GM19351 (cell line): ENCODE measurements around the gene SYNJ2.

Source experiments
- ATAC-seq: cut with Tn5 transposase; IDR thresholded peaks from one replicate; pipeline ENCODE4 v1.9.1; 2021; ENCODE audit warnings: mild to moderate bottlenecking, moderate library complexity; ENCODE audit not compliant: unreplicated experiment

Gene SYNJ2

DNA sequence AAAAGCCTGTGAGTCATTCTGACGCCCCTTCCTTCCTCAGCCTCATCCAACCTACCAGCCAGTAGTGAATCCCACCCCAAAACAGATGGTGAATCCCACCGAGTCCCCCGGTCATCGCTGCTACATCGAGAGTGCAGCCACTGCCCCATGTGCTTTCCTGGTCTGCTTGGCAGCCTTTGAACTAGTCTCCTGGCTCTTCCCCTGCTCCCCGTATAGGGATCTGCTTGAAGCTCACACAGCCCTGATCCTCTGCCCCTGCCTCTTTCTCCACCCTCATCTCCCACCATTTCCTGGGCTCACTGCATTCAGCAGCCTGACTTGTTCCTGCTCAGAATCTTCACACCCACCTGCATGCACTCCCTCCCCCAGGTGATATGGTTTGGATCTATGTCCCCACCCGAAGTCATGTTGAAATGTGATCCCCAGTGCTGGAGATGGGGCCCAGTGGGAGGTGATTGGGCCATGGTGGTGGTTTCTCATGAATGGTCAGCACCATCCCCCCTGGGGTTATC lies 14.6 kb downstream of the SYNJ2 start:
- ATAC-seq = no peak

DNA sequence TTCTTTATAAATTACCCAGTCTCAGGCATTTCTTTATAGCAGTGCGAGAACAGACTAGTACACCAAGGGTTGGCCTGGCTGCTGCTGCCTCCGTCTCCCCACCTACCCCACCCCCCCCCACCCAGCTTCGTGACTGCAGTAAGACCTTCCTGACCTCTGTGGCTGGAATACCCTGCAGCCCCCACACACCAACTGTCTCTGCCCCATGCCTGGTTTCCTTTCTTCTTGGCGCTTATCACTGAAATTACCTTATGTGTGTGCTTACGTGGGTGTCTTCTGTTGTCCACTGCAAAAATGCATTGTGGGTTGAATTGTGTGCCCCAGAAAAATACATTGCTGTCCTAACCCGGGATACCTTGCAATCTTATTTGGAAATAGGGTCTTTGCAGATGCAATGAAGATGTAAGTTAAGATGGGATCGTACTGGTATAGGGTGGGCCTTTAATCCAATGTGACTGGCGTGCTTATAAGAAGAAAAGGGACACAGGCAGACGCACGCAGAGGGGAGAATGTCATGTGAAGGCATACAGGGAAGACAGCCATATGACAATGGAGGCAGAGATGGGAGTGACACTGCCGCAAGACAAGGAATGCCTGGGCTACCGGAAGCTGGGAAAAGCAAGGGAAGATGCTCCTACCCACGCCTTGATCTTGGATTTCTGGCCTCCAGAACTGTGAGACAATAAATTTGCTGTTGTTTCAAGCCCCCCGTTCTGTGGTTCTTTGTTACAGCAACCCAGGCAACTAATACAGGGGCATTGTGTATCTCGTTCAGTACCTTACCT lies 15.4 kb downstream of the SYNJ2 start:
- no peak for ATAC-seq

DNA sequence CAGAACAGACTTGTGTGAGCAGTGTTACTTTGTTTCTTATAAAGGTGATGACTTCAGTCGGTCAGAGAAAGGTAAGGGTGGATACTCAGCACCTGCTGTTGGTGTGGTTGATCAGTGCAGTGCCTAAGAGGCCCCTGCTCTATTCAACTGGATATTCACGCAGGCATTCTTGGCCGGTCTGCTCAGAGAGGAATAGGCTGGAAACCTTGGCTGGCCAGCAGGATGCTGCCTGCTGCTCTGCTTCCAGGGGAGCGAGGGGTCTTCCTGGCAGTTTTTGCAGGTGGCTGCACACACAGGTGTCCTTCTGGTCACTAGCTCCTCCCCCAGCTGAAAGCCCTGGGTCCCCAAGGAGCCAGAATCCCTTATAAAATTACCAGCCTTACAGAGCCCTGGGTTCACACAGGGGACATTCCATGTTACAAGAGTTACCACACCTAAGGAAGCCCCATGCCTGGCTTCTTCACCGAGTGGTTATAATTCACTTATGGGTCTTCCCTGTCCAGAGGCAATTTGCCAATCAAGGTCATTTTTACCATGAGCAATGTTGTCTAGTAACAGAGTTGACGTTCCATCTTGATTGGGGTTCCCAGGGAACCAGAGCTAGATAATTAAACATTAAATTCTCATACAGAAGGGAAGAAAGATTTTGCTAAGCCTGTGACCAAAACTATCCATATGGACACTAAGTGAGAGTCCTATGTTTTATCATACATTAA lies 16.4 kb downstream of the SYNJ2 start:
- ATAC-seq = no peak

GRCh38 chr6:157998707-157999167 lies 17.1 kb downstream of the SYNJ2 start:
- no peak for ATAC-seq

DNA sequence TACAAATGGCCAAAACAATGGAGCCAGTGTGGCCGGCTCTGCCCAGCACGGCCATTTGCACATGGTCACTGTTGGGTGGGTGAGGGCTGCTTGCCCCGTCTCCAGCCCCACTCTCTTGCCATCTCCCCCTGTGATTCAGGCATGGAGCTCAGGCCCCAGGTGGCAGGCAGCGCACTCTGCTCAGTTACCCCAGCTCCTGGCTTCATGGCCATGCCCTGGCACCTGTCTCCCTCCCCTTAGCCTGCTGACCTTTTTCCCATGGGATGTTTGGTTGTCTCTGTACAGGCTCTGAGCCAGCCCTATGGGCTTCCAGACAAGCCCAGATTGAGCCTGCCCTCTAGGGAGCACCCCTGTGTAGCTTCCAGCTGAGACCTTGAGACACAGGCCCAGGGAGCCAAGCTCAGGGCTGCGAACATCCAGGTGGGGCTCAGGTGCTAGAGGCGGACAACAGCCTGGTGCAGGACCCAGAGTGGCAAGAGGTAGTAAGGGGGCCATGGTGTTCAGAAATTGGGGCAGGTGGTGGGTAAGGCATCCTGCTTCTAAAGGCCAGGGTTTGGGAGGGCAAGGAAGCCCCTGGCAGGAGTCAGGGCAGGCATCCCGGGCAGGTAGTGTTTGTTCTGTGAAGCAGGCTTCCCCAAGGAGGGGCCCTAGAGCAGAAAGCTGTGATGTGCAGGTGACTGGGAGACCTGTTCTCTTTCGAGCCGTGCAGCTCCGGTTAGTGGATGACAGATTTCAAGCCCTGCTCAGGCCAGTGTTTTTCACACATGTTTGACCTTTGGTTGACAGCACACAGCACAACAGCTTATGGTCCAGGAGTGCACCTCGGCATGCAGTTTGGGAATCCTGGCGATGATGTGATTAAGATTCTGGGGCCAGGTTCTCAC lies 17.7 kb downstream of the SYNJ2 start:
- ATAC-seq = no peak

DNA sequence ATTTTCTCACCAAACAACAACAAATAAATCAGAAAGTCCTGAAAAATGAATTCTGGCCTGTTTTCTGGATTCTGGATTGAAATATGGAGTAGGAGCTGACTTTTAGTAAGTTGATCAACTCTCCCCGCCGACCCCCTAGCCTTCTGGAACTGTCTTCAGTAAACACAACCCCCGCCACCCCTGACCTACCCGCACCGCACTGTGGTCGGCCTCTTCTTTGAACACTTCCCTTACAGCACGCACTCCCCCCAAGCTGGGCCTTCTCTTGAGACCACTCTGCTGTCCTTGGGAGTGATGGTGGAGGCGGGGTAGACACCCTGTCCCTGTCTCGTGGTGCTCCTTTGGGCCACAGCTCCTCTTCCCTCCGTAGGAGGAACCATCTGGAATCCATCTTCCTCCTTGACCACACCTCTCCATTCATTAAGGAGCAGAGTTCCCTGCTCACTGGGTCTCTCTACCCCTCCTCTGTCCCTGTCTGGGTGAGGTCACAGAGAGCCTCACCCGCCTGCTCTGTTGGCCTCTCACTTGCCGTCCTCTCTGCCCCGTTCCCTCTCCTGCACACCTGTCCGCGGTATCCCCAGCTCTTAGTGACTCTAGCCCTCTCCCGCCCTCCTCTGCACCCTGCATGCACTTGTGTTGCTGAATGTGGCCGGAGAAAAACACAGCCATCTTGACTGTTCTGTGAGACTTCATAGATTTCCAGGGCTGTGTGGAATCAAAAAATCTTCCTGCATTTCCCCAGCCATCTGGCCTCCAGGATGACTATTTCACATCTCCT lies 19.1 kb downstream of the SYNJ2 start:
- no peak for ATAC-seq

GRCh38 chr6:158002249-158002950 lies 20.7 kb downstream of the SYNJ2 start:
- ATAC-seq = no peak

DNA sequence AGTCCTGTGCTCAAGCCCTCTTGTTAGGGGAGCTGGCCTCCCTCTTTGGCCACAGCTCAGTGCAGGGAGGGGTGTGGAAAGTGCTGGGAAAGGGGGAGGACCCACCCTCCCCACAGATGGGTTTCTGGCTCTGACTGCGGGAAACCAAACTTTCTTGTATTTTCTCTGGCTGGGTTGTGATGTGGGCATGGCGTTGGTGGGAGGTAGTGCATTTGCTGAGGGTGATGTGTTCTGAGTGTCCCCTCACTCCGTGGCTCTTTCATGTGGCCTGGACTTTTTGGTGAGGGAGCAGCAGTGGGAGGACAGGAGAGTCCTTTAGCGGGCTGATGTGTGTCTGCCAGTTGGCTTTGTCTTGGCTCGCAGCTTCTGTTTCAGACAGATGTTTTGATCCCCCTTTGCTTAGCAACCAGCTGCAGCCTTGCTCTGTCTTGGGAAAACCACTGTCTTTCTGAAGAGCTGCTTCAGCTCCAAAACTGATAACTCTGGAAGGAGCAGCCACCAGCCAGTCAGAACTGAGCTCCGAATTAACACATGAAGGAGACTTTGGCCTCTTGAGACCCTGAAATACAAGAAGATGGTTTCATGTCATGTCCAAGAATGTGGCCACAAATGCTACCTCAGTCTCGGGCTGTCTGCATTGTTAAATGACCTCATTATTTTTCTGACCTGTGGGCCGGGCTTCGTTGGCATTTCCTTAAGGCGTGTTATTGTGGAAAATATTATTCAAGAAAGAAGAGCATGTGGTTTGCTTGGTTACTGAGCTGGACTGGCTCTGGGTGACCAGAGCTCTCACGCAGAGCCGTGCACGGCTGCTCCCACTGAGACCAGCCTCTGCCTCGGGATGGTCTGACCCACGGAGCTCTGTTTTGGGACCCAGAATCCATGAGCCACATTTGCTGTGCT lies 21.5 kb downstream of the SYNJ2 start:
- ATAC-seq = no peak

GRCh38 chr6:158003910-158004700 lies 22.4 kb downstream of the SYNJ2 start:
- ATAC-seq = no peak

- ATAC-seq = no peak
These were observed 23.0 kb downstream of the SYNJ2 start for GRCh38 chr6:158004701-158005095.

DNA sequence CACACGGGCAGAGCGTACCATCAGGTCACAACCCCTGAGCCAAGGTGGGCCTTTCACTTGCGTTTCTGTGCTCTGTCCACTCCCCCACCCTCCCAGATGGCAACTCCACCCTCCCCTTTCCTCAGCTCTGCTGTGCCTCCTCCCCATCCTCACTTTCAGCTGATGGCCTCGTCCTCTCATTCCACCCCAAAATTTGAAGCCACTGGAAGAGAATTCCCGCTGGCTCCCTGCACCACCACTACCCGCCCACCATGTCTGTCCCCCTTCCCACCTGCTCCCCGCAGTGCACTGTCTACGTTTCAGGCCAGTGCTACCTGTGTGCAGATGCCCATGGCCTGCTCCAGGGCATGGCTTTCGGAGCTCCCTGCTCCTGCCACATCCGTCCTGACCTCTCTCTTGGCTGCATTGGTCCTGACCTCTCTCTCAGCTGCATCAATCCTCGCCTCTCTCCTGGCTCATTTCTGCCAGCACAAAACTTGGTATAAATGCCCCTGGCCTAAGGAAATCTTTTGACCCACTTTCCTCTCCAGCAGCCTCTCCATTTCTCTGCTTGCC lies 24.0 kb downstream of the SYNJ2 start:
- ATAC-seq = no peak

- no peak for ATAC-seq
These were observed 24.7 kb downstream of the SYNJ2 start for GRCh38 chr6:158006331-158006730.

GRCh38 chr6:158006821-158007570 lies 25.3 kb downstream of the SYNJ2 start:
- no peak for ATAC-seq

DNA sequence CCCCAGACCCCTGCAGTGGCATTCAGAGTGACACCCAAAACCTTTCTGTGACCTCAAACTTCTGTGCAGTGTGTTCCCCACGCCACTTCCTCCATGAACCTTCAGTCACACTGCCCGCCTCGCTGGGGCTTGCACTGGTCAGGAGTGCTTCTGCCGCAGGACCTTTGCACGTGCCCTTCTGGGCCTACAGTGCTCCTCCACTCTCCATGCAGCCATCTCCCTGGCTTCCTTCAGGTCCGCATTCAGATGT lies 27.1 kb downstream of the SYNJ2 start:
- ATAC-seq = no peak

DNA sequence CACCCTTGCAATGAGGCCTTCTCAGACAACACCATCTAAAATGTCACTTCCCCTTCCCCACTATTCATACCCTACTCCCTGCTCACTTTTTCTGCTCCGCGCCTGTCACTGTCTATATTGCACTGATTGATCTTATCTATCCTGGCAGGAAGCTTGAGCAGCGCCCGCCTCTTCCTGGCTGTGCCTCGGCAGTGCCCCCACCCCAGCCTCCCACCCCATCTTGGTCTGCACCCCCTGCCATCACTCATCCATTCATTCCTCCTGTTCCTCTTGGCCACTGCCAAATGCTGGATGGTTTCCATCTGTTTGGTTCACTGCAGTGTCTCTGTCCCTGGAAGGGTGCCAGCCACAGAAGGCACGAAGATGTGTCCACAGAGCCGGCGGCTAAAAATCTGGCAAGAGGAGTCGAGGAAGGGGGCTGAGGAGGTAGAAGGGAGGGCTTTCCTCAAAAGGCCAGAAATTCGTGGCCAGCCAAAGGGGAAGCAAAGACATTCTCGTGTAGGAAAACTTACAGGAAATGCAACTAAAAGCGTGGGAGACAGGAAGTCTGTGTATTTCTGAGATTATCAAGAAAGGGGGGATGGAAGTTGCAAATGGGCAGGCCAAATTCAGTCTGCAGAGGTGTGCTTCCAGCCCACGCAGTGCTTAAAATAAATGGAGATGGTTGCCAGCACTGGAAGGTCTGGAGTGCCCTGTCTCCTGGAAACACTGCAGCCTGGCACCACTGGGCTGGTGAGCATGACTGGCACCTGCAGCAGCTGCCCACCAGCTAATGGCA lies 27.6 kb downstream of the SYNJ2 start:
- ATAC-seq = no peak

DNA sequence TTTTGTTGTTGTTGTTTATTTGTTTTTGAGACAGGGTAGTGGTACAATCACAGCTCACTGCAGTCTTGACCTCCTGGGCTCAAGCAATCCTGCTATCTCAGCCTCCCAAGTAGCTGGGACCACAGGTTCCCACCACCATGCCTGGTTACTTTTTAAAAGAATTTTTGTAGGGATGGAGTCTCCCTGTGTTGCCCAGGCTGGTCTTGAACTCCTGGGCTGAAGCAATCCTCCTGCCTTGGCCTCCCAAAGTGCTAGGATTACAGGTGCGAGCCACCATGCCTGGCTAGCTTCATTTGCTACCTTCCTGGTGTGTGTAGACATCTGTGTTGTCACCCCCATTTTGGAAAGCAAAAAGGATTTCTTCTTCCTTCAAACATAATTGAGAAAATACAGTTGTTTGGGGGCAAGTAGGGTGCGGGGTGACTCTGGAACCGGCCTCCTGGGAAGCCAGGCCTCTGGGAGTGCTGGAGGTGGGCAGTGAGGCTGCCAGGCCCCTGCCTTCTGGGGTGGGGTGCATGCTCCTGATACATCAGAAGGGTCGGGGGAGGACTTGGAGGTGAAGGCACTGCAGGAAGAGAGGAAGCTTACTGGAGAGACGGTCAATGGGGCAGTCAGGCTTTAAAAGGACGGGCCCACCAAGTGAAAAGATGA lies 28.4 kb downstream of the SYNJ2 start:
- no peak for ATAC-seq
